AG20443 (cell line): Measurements from ENCODE around the gene PAN3.

Experiments used
- DNase-seq: peaks from one replicate; pipeline ENCODE4 v3.0.0; 2012; ENCODE audit warnings: low spot score, mixed read lengths

Gene PAN3

GRCh38 chr13:28219408-28220099 lies 81.2 kb downstream of the PAN3 start:
- DNase-seq, result no peak

- peak; percentile 11 for DNase-seq
Measured at GRCh38 chr13:28220166-28220565, 81.8 kb downstream of the PAN3 start.

- DNase-seq, result no peak
Measured at GRCh38 chr13:28229522-28230411, 91.4 kb downstream of the PAN3 start.

GRCh38 chr13:28231642-28232041 lies 93.3 kb downstream of the PAN3 start:
- no peak for DNase-seq

- DNase-seq, result no peak
Measured at GRCh38 chr13:28237944-28238343, 99.6 kb downstream of the PAN3 start.

- DNase-seq, result peak; percentile 6
Measured at GRCh38 chr13:28239374-28239773, 101.0 kb downstream of the PAN3 start.

GRCh38 chr13:28245465-28245864 lies 107.1 kb downstream of the PAN3 start:
- DNase-seq, result no peak

GRCh38 chr13:28246891-28247290 lies 108.5 kb downstream of the PAN3 start:
- no peak for DNase-seq

- no peak for DNase-seq
Measured at GRCh38 chr13:28248080-28248479, 109.7 kb downstream of the PAN3 start.

GRCh38 chr13:28250542-28250941 lies 112.2 kb downstream of the PAN3 start:
- no peak for DNase-seq

- DNase-seq, result no peak
Measured at GRCh38 chr13:28251466-28251865, 113.1 kb downstream of the PAN3 start.

GRCh38 chr13:28252547-28252946 lies 114.2 kb downstream of the PAN3 start:
- DNase-seq, result no peak

- no peak for DNase-seq
Measured at GRCh38 chr13:28257305-28257704, 119.0 kb downstream of the PAN3 start.

- no peak for DNase-seq
Measured at GRCh38 chr13:28258417-28258816, 120.1 kb downstream of the PAN3 start.

GRCh38 chr13:28267497-28267896 lies 129.2 kb downstream of the PAN3 start:
- DNase-seq, result no peak

GRCh38 chr13:28268800-28269223 lies 130.5 kb downstream of the PAN3 start:
- DNase-seq, result no peak

- no peak for DNase-seq
Measured at GRCh38 chr13:28271056-28271840, 132.9 kb downstream of the PAN3 start.

- DNase-seq, result no peak
Measured at GRCh38 chr13:28273919-28274318, 135.6 kb downstream of the PAN3 start.

- no peak for DNase-seq
Measured at GRCh38 chr13:28282451-28282850, 144.1 kb downstream of the PAN3 start.

GRCh38 chr13:28283600-28283999 lies 145.3 kb downstream of the PAN3 start:
- DNase-seq, result no peak

GRCh38 chr13:28286263-28286662 lies 147.9 kb downstream of the PAN3 start:
- DNase-seq, result no peak

GRCh38 chr13:28297341-28297740 lies 159.0 kb downstream of the PAN3 start:
- DNase-seq, result no peak

- no peak for DNase-seq
Measured at GRCh38 chr13:28299916-28300315, 161.6 kb downstream of the PAN3 start.
